ENCODE results near the gene DYNC1I1.

GRCh38 chr7:96090756-96091155 is 318.4 kb downstream of the DYNC1I1 start:
- TF ChIP-seq CTCF (conservative IDR thresholded peaks at IDR 0.05 in 1 of 2, IDR thresholded peaks at IDR 0.05 in 1 of 2; ENCODE audit: extremely low read depth in 1 of 2, insufficient read depth in 1 of 2, low read depth in 1 of 2, low read length in 2 of 2) (no peak), EZH2 (IDR thresholded peaks at IDR 0.05; ENCODE audit: borderline replicate concordance, low read length) (no peak)

All from mammary epithelial cell (primary cell).